Body of pancreas (tissue), 4 donors: Measurements from ENCODE around the gene CASP8AP2.

ENCODE experiments used
- POLR2A ChIP-seq, 3 donors: fragments of 450-650 bp; IDR thresholded peaks; one replicate each; pipeline ENCODE4 v1.6.1; 2016; ENCODE audit warnings: antibody characterized with exemption in 3 of 3, mild to moderate bottlenecking in 2 of 3
- TF ChIP-seq, protein P1 (sequence below), 7 experiments: fragments of 450-650 bp in 4 of 7; fragments of 200-600 bp in 3 of 7; sonication (generic) in 3 of 7; IDR thresholded peaks; one replicate each; pipeline ENCODE4 v1.5.1; 2016 to 2019; ENCODE audit warnings: antibody characterized with exemption in 7 of 7

DNA sequence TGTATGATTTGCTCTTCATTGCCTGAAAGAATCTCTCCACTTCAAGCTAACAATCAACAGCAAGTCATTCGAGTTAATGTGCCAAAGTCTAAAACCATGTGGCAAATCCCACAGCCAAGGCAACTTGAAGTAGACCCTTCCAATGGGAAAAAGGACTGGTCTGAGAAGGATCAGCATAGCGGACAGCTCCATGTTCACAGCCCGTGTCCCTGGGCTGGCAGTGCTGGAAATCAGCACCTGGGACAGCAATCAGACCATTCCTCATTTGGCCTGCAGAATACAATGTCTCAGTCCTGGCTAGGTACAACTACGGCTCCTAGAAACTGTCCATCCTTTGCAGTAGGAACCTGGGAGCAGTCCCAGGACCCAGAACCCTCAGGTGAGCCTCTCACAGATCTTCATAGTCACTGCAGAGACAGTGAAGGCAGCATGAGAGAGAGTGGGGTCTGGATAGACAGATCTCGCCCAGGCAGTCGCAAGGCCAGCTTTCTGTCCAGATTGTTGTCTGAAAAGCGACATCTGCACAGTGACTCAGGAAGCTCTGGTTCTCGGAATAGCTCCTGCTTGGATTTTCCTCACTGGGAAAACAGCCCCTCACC is 65.7 kb downstream of the CASP8AP2 start:
- TF ChIP-seq, protein P1, sequence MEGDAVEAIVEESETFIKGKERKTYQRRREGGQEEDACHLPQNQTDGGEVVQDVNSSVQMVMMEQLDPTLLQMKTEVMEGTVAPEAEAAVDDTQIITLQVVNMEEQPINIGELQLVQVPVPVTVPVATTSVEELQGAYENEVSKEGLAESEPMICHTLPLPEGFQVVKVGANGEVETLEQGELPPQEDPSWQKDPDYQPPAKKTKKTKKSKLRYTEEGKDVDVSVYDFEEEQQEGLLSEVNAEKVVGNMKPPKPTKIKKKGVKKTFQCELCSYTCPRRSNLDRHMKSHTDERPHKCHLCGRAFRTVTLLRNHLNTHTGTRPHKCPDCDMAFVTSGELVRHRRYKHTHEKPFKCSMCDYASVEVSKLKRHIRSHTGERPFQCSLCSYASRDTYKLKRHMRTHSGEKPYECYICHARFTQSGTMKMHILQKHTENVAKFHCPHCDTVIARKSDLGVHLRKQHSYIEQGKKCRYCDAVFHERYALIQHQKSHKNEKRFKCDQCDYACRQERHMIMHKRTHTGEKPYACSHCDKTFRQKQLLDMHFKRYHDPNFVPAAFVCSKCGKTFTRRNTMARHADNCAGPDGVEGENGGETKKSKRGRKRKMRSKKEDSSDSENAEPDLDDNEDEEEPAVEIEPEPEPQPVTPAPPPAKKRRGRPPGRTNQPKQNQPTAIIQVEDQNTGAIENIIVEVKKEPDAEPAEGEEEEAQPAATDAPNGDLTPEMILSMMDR (IDR thresholded peaks at IDR 0.05), result no peak
- TF ChIP-seq POLR2A (IDR thresholded peaks at IDR 0.05), result no peak
